Measurements from ENCODE around the gene OR6C65. TPM values are rescaled to one million over a fixed set of nuclear protein-coding genes. Genes with fewer than 3 reads are reported as not detected.

OR6C65 gene
- total RNA-seq: not detected in 2 replicates

DNA sequence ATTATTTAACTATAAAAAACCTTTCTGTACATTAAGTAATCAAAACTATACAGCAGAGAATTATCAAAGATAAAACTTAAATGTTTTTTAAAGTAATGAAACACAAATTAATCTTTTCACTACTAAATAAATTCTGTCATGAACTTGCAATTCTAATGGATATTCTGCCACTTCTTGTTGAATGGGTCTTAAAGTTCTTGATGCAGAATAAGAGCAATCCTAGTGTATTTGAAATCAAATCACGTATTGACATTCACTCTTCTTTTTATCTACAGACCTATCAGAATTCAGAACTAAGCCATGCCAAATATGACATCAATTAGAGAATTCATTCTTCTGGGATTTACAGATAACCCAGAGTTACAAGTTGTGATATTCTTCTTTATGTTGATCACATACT, at the start of gene OR6C65:
OR6C65 (plus strand) TSS at position 301 of the 400 bp plus-strand sequence; CDS start at position 301, 0 bp downstream.

GRCh38 chr12:55362675-55363074, 37.7 kb upstream of the OR6C65 start, which contains the start of gene OR6C75:
OR6C75 (plus strand) TSS chr12:55362975; CDS start chr12:55365111, 2,136 bp downstream.

GRCh38 chr12:55425954-55426353, 25.6 kb downstream of the OR6C65 start, which contains the start of gene OR6C76:
OR6C76 (plus strand) TSS chr12:55426254; CDS start chr12:55426254, 0 bp downstream.

GRCh38 chr12:55443776-55444175, 43.4 kb downstream of the OR6C65 start, which contains the start of gene OR6C2:
OR6C2 (plus strand) TSS chr12:55444076; CDS start chr12:55452214, 8,138 bp downstream.

Other genes starting within 250 kb of the OR6C65 start
- not detected in 2 replicates for gene OR10A7, start 179.5 kb upstream of the OR6C65 start, total RNA-seq
- gene OR6C74, start 155.9 kb upstream of the OR6C65 start, total RNA-seq: not detected in 2 replicates
- gene OR6C6, start 104.0 kb upstream of the OR6C65 start, total RNA-seq: not detected in 2 replicates
- gene OR6C1, start 86.2 kb upstream of the OR6C65 start, total RNA-seq: not detected in 2 replicates
- not detected in 2 replicates for gene OR6C3, start 69.8 kb upstream of the OR6C65 start, total RNA-seq
- not detected in 2 replicates for gene OR6C75, start 37.6 kb upstream of the OR6C65 start, total RNA-seq
- gene OR6C76, start 25.7 kb downstream of the OR6C65 start, total RNA-seq: not detected in 2 replicates
- gene OR6C2, start 43.5 kb downstream of the OR6C65 start, total RNA-seq: not detected in 2 replicates
- not detected in 2 replicates for gene OR6C70, start 69.6 kb downstream of the OR6C65 start, total RNA-seq
- not detected in 2 replicates for gene OR6C68, start 91.8 kb downstream of the OR6C65 start, total RNA-seq
- not detected in 2 replicates for gene OR6C4, start 149.1 kb downstream of the OR6C65 start, total RNA-seq
- gene OR2AP1, start 171.9 kb downstream of the OR6C65 start, total RNA-seq: not detected in 2 replicates
- not detected in 2 replicates for gene OR10P1, start 236.4 kb downstream of the OR6C65 start, total RNA-seq

Measured in endothelial cell of coronary artery (primary cell).